Astrocyte (in vitro differentiated cells and primary cell): ENCODE measurements around the gene PTPRM.

ENCODE experiments used
- CTCF ChIP-seq: IDR thresholded peaks from 2 replicates; pipeline ENCODE4 v1.5.1; 2011; ENCODE audit warnings: low read depth, mild to moderate bottlenecking, inconsistent platforms, low read length, moderate library complexity; ENCODE audit not compliant: insufficient read depth
- EZH2 ChIP-seq: IDR thresholded peaks from 2 replicates; pipeline ENCODE4 v1.6.1; 2012; ENCODE audit warnings: mild to moderate bottlenecking, low read length, inconsistent platforms; ENCODE audit not compliant: insufficient read depth

- TF ChIP-seq CTCF: no peak
- TF ChIP-seq EZH2: no peak
These were observed 651.1 kb downstream of the PTPRM start for GRCh38 chr18:8218197-8218596.
